Astrocyte (in vitro differentiated cells and primary cell): ENCODE results near the gene CDH13.

ENCODE experiments used
- EZH2 ChIP-seq: IDR thresholded peaks from 2 replicates; pipeline ENCODE4 v1.6.1; 2012; ENCODE audit warnings: mild to moderate bottlenecking, low read length, inconsistent platforms; ENCODE audit not compliant: insufficient read depth
- TF ChIP-seq, protein P1 (sequence below): IDR thresholded peaks from 2 replicates; pipeline ENCODE4 v1.5.1; 2011; ENCODE audit warnings: low read depth, mild to moderate bottlenecking, inconsistent platforms, low read length, moderate library complexity; ENCODE audit not compliant: insufficient read depth

DNA sequence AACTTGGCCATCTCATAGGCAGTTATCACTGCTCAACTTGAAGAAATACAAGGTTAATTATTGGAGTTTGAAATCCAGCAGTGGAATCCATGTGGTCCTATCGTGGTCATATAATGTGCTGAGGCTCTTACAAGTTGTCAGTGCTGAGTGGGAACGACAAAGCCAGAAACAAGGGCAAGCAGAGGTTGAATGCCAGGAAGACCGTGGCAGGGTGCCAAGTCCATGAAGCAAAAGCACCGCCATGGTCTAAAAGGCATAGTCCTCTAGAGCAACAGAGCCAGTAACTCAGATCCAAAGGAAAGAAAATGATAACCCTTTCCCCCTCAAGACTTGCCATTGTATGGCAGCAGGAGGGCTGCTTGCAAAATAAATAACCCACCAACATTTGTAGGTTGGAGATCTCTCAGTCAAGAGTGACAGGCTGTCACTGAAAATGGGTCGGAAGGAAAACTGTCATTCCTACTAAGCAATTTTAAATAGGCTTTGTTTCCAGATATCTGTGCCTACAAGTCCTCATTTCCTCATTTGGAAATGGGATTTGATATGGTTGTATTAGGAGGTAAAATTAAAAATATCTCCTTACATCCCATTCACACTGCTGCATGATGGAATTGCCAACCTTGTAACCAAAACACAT lies 1144.7 kb downstream of the CDH13 start:
- TF ChIP-seq, protein P1, sequence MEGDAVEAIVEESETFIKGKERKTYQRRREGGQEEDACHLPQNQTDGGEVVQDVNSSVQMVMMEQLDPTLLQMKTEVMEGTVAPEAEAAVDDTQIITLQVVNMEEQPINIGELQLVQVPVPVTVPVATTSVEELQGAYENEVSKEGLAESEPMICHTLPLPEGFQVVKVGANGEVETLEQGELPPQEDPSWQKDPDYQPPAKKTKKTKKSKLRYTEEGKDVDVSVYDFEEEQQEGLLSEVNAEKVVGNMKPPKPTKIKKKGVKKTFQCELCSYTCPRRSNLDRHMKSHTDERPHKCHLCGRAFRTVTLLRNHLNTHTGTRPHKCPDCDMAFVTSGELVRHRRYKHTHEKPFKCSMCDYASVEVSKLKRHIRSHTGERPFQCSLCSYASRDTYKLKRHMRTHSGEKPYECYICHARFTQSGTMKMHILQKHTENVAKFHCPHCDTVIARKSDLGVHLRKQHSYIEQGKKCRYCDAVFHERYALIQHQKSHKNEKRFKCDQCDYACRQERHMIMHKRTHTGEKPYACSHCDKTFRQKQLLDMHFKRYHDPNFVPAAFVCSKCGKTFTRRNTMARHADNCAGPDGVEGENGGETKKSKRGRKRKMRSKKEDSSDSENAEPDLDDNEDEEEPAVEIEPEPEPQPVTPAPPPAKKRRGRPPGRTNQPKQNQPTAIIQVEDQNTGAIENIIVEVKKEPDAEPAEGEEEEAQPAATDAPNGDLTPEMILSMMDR: no peak
- no peak for TF ChIP-seq EZH2
